ENCODE measurements around the gene BTF3L4.
"Not testable (repeated sequence)": the region's sequence is repeated elsewhere in the genome, so short reads cannot be mapped to it uniquely, and the experiment has no call there.

Gene BTF3L4

GRCh38 chr1:52063192-52063591, 7.1 kb downstream of the BTF3L4 start:
- DNase-seq (ENCODE audit: low spot score) = no peak
- Histone ChIP-seq H3K27ac (no peak overlapping the region), H3K4me3 (no peak overlapping the region)
- no peak for TF ChIP-seq CTCF (IDR thresholded peaks at IDR 0.05)

- no peak for DNase-seq (ENCODE audit: low spot score)
- no peak for TF ChIP-seq CTCF (IDR thresholded peaks at IDR 0.05)
- Histone ChIP-seq H3K27ac (no peak overlapping the region), H3K4me3 (no peak overlapping the region)
These were observed 14.6 kb downstream of the BTF3L4 start for GRCh38 chr1:52070704-52071103.

- Histone ChIP-seq H3K4me3 (no peak overlapping the region), H3K27ac (no peak overlapping the region)
- no peak for TF ChIP-seq CTCF (IDR thresholded peaks at IDR 0.05)
- no peak for DNase-seq (ENCODE audit: low spot score)
These were observed 16.2 kb downstream of the BTF3L4 start for GRCh38 chr1:52072291-52072690.

GRCh38 chr1:52077277-52077676, 21.2 kb downstream of the BTF3L4 start:
- not testable (repeated sequence) for H3K4me3 ChIP-seq; H3K27ac ChIP-seq; DNase-seq (ENCODE audit: low spot score)

GRCh38 chr1:52080014-52080415, 23.9 kb downstream of the BTF3L4 start:
- H3K27ac ChIP-seq = no peak overlapping the region
- no peak for TF ChIP-seq CTCF (IDR thresholded peaks at IDR 0.05)
- no peak for DNase-seq (ENCODE audit: low spot score)
- no peak overlapping the region for H3K4me3 ChIP-seq

DNA sequence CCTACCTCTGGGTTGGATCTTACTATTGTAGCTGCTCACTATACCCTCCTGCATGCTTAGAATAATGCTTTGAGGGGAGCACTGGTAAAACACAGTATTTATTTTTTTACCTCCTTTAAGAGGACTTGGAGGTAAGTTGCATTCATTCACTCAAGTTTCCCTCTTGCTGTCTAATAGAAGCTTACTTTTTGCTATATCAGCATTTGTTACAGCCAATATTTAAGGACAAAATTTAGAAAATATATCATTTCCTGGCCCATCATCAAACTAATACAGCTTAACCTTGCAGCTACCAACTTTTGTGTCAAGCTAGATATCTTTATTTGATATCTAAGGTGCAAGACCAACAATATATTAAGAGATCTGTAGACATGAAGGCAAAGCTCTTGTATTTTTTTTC, 31.8 kb downstream of the BTF3L4 start:
- not testable (repeated sequence) for H3K4me3 ChIP-seq; H3K27ac ChIP-seq; DNase-seq (ENCODE audit: low spot score)

DNA sequence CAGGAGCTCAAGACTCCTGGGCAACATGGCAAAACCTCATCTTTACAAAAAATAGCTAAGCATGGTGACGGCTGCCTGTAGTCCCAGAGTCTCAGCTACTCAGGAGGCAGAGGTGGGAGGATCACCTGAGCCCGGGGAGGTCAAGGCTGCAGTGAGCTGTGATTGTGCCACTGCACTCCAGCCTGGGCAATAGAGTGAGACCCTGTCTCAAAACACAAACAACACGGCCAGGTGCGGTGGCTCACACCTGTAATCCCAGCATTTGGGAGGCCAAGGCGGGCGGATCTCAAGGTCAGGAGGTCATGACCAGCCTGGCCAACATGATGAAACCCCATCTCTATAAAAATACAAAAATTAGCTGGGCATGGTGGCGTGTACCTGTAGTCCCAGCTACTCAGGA, 38.2 kb downstream of the BTF3L4 start:
- not testable (repeated sequence) for DNase-seq (ENCODE audit: low spot score); H3K27ac ChIP-seq; H3K4me3 ChIP-seq

- TF ChIP-seq CTCF (IDR thresholded peaks at IDR 0.05) = no peak
- Histone ChIP-seq H3K27ac (no peak overlapping the region), H3K4me3 (no peak overlapping the region)
- DNase-seq (ENCODE audit: low spot score) = no peak
These were observed 40.1 kb downstream of the BTF3L4 start for GRCh38 chr1:52096216-52096615.

GRCh38 chr1:52098139-52098871, 42.2 kb downstream of the BTF3L4 start:
- Histone ChIP-seq H3K27ac (no peak overlapping the region), H3K4me3 (no peak overlapping the region)
- DNase-seq (ENCODE audit: low spot score) = no peak
- no peak for TF ChIP-seq CTCF (IDR thresholded peaks at IDR 0.05)
